GM13977 (cell line): ENCODE measurements around the gene INSYN1.

Experiments
- DNase-seq: peaks from one replicate; pipeline ENCODE4 v3.0.0; 2012; ENCODE audit warnings: low spot score
- in situ Hi-C: fragments of 300-500 bp; cut with MboI; formaldehyde crosslinking; loops from one replicate; pipeline ENCODE4 v1.12.0; 2022; ENCODE audit warnings: low sequenced_read_pairs, low pct_unique_long_range_greater_than_20kb, mixed read lengths, inconsistent platforms; ENCODE audit not compliant: unreplicated experiment
- TF ChIP-seq, protein P1 (sequence below): IDR thresholded peaks from 2 replicates; pipeline ENCODE4 v1.5.1; 2012; ENCODE audit warnings: mild to moderate bottlenecking, control low read depth; ENCODE audit not compliant: insufficient read depth; ENCODE audit errors: extremely low read depth, missing control alignments

Gene INSYN1

DNA sequence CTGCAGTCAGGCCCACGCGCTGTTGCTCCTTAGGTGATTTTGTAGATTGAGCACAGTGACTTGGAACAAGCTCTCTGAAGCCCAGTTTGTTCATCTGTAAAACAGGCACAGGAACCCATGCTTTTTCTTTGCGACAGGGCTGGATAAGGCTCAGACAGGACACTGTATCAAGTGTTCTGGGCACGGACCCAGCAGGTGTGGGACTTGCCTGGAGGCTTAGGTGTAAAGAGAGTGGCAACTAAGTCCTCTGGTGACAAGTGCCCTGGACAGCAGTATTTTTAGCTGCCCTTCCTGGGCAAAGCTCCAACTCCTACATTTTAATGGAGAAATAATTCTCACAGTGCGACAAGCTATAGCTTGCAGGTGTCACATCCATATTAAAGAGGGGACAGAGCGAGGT, 36.7 kb downstream of the INSYN1 start:
- DNase-seq, result no peak
- in situ Hi-C loops, result no loop called here
- TF ChIP-seq, protein P1, sequence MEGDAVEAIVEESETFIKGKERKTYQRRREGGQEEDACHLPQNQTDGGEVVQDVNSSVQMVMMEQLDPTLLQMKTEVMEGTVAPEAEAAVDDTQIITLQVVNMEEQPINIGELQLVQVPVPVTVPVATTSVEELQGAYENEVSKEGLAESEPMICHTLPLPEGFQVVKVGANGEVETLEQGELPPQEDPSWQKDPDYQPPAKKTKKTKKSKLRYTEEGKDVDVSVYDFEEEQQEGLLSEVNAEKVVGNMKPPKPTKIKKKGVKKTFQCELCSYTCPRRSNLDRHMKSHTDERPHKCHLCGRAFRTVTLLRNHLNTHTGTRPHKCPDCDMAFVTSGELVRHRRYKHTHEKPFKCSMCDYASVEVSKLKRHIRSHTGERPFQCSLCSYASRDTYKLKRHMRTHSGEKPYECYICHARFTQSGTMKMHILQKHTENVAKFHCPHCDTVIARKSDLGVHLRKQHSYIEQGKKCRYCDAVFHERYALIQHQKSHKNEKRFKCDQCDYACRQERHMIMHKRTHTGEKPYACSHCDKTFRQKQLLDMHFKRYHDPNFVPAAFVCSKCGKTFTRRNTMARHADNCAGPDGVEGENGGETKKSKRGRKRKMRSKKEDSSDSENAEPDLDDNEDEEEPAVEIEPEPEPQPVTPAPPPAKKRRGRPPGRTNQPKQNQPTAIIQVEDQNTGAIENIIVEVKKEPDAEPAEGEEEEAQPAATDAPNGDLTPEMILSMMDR, result no peak

DNA sequence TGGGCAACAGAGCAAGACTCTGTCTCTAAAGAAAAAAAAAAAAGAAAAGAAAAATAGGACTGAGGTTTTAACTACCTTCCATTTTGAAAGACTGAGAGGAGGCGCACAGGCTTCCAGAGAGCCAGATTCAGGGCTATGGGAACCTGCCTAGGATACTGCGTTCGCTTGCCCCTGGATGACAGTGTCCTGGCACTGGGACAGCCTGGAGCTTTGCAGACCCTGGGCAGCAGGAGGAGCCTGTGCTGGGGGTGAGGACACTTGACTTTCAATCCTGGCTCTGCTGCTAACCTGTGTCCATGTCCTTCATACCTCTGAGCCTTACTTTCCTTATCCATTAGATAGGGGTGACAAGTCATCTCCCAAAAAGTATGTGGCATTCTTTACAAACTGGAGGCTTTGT, 37.7 kb downstream of the INSYN1 start:
- no peak for DNase-seq
- in situ Hi-C loops, result no loop called here
- TF ChIP-seq, protein P1, result no peak

DNA sequence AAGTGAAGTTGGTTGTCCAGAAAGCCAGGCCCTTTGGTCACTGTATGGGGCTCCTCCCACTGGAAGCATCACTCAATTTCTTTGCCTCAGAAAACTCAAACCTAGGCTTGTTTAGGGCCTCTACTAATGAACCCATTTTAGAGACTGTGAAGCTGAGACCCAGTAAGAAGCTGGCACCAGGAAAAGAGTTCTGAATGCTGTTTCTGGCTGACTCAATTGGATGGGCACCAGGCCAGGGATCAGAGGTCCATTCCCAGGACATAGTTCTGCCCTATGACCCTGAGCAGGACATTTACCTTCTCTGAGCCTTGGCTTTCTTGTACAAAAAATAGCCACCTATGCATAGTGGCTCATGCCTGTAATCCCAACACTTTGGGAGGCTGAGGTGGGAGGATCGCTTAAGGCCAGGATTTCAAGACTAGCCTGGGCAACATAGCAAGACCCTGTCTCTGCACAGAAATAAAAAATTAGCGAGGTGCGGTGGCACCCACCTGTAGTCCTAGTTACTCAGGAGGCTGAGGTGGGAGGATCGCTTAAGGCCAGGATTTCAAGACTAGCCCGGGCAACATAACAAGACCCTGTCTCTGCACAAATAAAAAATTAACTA, 38.4 kb downstream of the INSYN1 start:
- in situ Hi-C loops, result no loop called here
- TF ChIP-seq, protein P1, result no peak

DNA sequence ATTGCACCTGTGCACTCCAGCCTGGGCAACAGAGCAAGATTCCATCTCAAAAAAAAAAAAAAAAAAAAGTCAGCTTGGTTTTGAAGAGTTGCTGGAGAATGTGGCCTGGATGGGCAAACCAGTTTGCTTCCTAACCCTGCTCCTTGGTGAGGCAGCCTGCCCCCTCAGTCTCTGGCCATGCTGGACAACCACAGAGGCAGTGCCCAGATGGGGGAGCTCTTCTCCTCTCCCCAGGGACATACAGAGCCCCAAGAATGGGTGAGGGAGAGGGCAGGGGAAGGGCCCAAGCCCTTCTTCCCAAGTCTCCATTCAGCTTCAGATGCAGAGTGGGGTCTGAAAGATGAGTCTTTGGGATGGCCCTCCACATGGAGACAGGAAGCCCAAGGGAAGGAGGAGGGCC, 41.0 kb downstream of the INSYN1 start:
- TF ChIP-seq, protein P1, result no peak
- in situ Hi-C loops, result no loop called here
- DNase-seq, result no peak

More for the DNA sequence above, 38.4 kb downstream of the INSYN1 start:
- DNase-seq, result no peak

DNA sequence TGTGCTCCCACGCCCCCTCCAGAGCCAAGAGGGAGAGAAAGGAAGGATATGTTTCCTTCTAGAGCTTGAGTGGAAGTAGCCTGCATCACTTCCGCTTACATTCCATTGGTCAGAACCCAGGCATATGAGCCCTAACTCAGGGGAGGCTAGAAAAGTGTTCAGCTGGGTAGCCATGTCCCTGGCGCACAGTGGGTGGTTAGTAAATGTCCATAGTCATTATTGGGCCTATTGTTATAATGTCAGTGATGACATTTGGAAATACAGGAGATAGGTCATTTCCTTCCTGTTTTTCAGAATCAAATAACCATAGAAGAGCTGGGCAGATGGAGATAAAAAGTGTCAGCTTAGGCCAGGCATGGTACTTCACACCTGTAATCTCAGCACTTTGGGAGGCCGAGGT, 41.6 kb downstream of the INSYN1 start:
- in situ Hi-C loops, result no loop called here
- DNase-seq, result no peak
- TF ChIP-seq, protein P1, result no peak

DNA sequence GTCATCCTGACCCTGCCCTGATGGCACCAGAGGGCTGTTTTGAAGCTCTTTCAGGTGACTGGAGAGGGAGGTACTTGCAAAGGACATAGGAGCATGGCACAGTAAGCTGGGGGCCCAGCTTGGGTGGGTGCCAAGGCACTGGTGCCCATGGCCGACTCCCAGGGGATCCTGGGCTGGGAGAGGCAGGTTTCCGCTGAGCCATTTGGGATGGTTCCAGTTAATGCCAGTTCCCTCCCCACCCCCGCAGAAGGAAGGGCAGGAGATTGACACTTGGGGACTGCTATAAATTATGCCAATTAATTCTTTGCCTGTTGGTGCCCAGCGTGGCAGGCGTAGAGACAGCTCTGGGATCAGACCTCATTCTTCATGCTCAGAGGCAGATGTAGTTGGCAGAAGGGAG, 42.8 kb downstream of the INSYN1 start:
- TF ChIP-seq, protein P1, result no peak
- in situ Hi-C loops, result no loop called here
- DNase-seq, result no peak
